GM21529 (cell line): ENCODE results near the gene SEC61A1.

Experiments used
- ATAC-seq: cut with Tn5 transposase; IDR thresholded peaks from one replicate; pipeline ENCODE4 v1.9.1; 2021; ENCODE audit not compliant: unreplicated experiment

The SEC61A1 gene

GRCh38 chr3:128056258-128056657, 4.0 kb downstream of the SEC61A1 start:
- no peak for ATAC-seq

GRCh38 chr3:128060473-128061381, 8.5 kb downstream of the SEC61A1 start:
- no peak for ATAC-seq

- ATAC-seq = no peak
These were observed 10.0 kb downstream of the SEC61A1 start for GRCh38 chr3:128062033-128062745.

GRCh38 chr3:128063865-128064264, 11.6 kb downstream of the SEC61A1 start:
- no peak for ATAC-seq

- no peak for ATAC-seq
These were observed 12.7 kb downstream of the SEC61A1 start for GRCh38 chr3:128064962-128065361.

GRCh38 chr3:128066114-128066513, 13.9 kb downstream of the SEC61A1 start:
- no peak for ATAC-seq

- no peak for ATAC-seq
These were observed 14.4 kb downstream of the SEC61A1 start for GRCh38 chr3:128066676-128067075.

- no peak for ATAC-seq
These were observed 15.3 kb downstream of the SEC61A1 start for GRCh38 chr3:128067489-128067888.

GRCh38 chr3:128068156-128068620, 16.0 kb downstream of the SEC61A1 start:
- no peak for ATAC-seq

- ATAC-seq = no peak
These were observed 17.0 kb downstream of the SEC61A1 start for GRCh38 chr3:128069271-128069670.

GRCh38 chr3:128070898-128071591, 18.8 kb downstream of the SEC61A1 start:
- no peak for ATAC-seq

- ATAC-seq = no peak
These were observed 19.7 kb downstream of the SEC61A1 start for GRCh38 chr3:128071771-128072453.

GRCh38 chr3:128072454-128073184, 20.4 kb downstream of the SEC61A1 start:
- no peak for ATAC-seq

- no peak for ATAC-seq
These were observed 21.0 kb downstream of the SEC61A1 start for GRCh38 chr3:128073185-128073725.

- no peak for ATAC-seq
These were observed 21.6 kb downstream of the SEC61A1 start for GRCh38 chr3:128073807-128074206.

- ATAC-seq = no peak
These were observed 22.7 kb downstream of the SEC61A1 start for GRCh38 chr3:128074851-128075521.

GRCh38 chr3:128075522-128076482, 23.6 kb downstream of the SEC61A1 start:
- peak; percentile 60 for ATAC-seq
